Chondrocyte (in vitro differentiated cells): ENCODE data around the gene VARS2. TPM values are rescaled to one million over a fixed set of nuclear protein-coding genes. Genes with fewer than 3 reads are reported as not detected.
A peak's percentile ranks its signal among the peaks of the same experiment; 100 is the strongest.

Experiments used
- DNase-seq: peaks from one replicate; pipeline ENCODE4 v3.0.0; 2021; ENCODE audit warnings: mixed read lengths, low spot score
- H3K27ac Mint-ChIP-seq: one replicate; pipeline ENCODE4 v1.8.0; 2021; ENCODE audit warnings: mild to moderate bottlenecking, moderate library complexity, mixed read lengths; ENCODE audit not compliant: unreplicated experiment
- H3K27me3 Mint-ChIP-seq: 2 replicates; pipeline ENCODE4 v1.8.0; 2021; ENCODE audit warnings: low read depth, mixed read lengths
- H3K36me3 Mint-ChIP-seq: 2 replicates; pipeline ENCODE4 v1.8.0; 2021; ENCODE audit warnings: low read depth, mixed read lengths
- H3K4me1 Mint-ChIP-seq: 2 replicates; pipeline ENCODE4 v1.8.0; 2021; ENCODE audit warnings: low read depth, mild to moderate bottlenecking, mixed read lengths
- H3K4me3 Mint-ChIP-seq: one replicate; pipeline ENCODE4 v1.8.0; 2021; ENCODE audit warnings: mild to moderate bottlenecking, moderate library complexity, mixed read lengths; ENCODE audit not compliant: unreplicated experiment
- H3K9me3 Mint-ChIP-seq: 2 replicates; pipeline ENCODE4 v1.8.0; 2021; ENCODE audit warnings: low read depth, mixed read lengths
- CTCF ChIP-seq: fragments of 200-600 bp; sonication (generic); IDR thresholded peaks from 2 replicates; pipeline ENCODE4 v1.5.0; 2021; ENCODE audit warnings: antibody characterized with exemption, mild to moderate bottlenecking, moderate library complexity
- total RNA-seq: library from RNA; stranded (reverse); gene quantifications from 3 replicates; pipeline ENCODE4 v1.2.1, GENCODE V29; 2021

Gene VARS2
- total RNA-seq, 1 donor from 2014 or later: 33.1 TPM

DNA sequence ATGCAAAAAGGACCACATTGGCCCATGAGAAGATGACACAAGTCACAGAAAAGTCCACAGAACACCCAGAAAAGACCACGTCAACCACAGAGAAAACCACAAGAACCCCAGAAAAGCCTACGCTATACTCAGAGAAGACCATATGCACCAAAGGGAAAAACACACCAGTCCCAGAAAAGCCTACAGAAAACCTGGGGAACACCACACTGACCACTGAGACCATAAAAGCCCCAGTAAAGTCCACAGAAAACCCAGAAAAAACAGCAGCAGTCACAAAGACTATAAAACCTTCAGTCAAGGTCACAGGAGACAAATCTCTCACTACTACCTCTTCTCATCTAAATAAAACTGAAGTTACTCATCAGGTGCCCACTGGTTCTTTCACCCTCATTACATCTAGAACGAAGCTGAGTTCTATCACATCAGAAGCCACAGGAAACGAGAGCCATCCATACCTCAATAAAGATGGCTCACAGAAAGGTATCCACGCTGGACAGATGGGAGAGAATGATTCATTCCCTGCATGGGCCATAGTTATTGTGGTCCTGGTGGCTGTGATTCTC is 38.0 kb downstream of the VARS2 start:
- peaks cover 9% of the 10 kb centered on the region for H3K4me1 Mint-ChIP-seq
- no peak overlapping the region for H3K27ac Mint-ChIP-seq
- H3K27me3 Mint-ChIP-seq: peaks cover 58% of the 10 kb centered on the region
- no peak overlapping the region for H3K4me3 Mint-ChIP-seq
- H3K36me3 Mint-ChIP-seq: peaks cover 15% of the 10 kb centered on the region
- TF ChIP-seq CTCF: no peak
- DNase-seq: no peak
- peaks cover 18% of the 10 kb centered on the region for H3K9me3 Mint-ChIP-seq

GRCh38 chr6:30954631-30955366 is 40.8 kb downstream of the VARS2 start:
- no peak overlapping the region for H3K27ac Mint-ChIP-seq
- peaks cover 9% of the 10 kb centered on the region for H3K4me1 Mint-ChIP-seq
- no peak for DNase-seq
- H3K9me3 Mint-ChIP-seq: peaks cover 18% of the 10 kb centered on the region
- peaks cover 13% of the 10 kb centered on the region for H3K36me3 Mint-ChIP-seq
- H3K4me3 Mint-ChIP-seq: peak overlapping the region; percentile 62
- H3K27me3 Mint-ChIP-seq: peaks cover 43% of the 10 kb centered on the region
- TF ChIP-seq CTCF: no peak

- Mint-ChIP-seq H3K27ac (peak overlapping the region; percentile 63), H3K27me3 (peaks cover 36% of the 10 kb centered on the region), H3K9me3 (peaks cover 17% of the 10 kb centered on the region), H3K4me1 (peaks cover 9% of the 10 kb centered on the region), H3K36me3 (peaks cover 8% of the 10 kb centered on the region), H3K4me3 (peak overlapping the region; percentile 62)
- TF ChIP-seq CTCF: no peak
- DNase-seq: no peak
These were observed 41.5 kb downstream of the VARS2 start for GRCh38 chr6:30955367-30956042.

- Mint-ChIP-seq H3K4me1 (peaks cover 15% of the 10 kb centered on the region), H3K36me3 (no peaks in the 10 kb centered on the region), H3K27ac (no peak overlapping the region), H3K9me3 (no peaks in the 10 kb centered on the region), H3K4me3 (no peak overlapping the region), H3K27me3 (peaks cover 15% of the 10 kb centered on the region)
- no peak for DNase-seq
- TF ChIP-seq CTCF: no peak
These were observed 43.7 kb downstream of the VARS2 start for GRCh38 chr6:30957716-30958115.

DNA sequence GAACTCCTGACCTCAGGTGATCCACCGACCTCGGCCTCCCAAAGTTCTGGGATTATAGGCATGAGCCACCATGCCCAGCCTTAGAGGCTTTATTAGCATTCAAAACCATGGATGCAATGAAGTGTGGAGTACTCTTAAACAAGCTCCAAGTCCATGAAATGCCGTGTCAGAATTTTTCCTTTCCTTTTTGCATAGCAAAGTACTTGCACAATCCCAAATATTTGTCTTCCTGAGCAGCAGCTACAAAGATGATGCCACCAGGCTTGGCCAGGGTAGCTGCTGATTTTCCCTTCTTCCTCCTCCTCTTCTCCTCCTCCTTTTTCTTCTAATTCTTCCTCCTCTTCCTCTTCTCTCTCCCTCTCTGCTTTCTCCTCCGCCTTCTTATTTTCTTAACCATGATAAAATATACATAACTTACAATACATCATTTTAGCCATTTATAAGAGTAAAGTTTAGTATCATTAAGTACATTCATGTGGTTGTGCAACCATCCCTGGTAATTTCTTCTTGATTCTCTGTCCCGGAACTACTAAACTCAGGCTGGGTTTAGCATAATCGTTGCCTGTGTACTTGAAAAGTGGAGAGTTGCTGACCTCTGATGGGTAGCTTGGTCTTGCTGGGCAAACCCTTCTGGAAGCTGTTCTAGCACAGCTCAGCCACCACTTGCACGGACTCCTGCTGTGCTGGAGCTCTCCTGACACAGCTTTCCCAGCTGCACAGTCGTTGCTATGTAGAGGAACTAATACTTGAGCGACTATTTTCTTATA is 47.1 kb downstream of the VARS2 start:
- H3K36me3 Mint-ChIP-seq: no peaks in the 10 kb centered on the region
- H3K4me3 Mint-ChIP-seq: no peak overlapping the region
- no peaks in the 10 kb centered on the region for H3K9me3 Mint-ChIP-seq
- H3K27ac Mint-ChIP-seq: no peak overlapping the region
- no peak for DNase-seq
- H3K27me3 Mint-ChIP-seq: peaks cover 21% of the 10 kb centered on the region
- peaks cover 6% of the 10 kb centered on the region for H3K4me1 Mint-ChIP-seq
- no peak for TF ChIP-seq CTCF
